Left lung (tissue), 10 donors: ENCODE measurements around the gene PPP1R13B. TPM values are rescaled to one million over a fixed set of nuclear protein-coding genes. Genes with fewer than 3 reads are reported as not detected.
A peak's percentile ranks its signal among the peaks of the same experiment; 100 is the strongest.

Source experiments
- ATAC-seq: fragments of 200-7000 bp; cut with Tn5 transposase; one replicate; pipeline ENCODE4 v1.9.1; 2020; ENCODE audit warnings: moderate library complexity
- DNase-seq, 4 donors: peaks; one replicate each; pipeline ENCODE4 v3.0.0-alpha.2; 2013 to 2020
- H3K27ac ChIP-seq, 2 donors: fragments of 200-600 bp; sonication (generic) in 1 of 2; one replicate each; pipeline versions ENCODE4 v1.5.0 to v1.8.0; 2020 to 2021
- H3K27me3 ChIP-seq, 2 donors: fragments of 200-600 bp; sonication (generic) in 1 of 2; one replicate each; pipeline versions ENCODE4 v1.5.0 to v1.8.0; 2020 to 2021
- H3K36me3 ChIP-seq, 2 donors: fragments of 200-600 bp; sonication (generic) in 1 of 2; one replicate each; pipeline versions ENCODE4 v1.5.0 to v1.8.0; 2020 to 2021
- H3K4me1 ChIP-seq, 2 donors: fragments of 200-600 bp; one replicate each; pipeline ENCODE4 v1.8.0; 2021
- H3K4me3 ChIP-seq, 2 donors: fragments of 200-600 bp; sonication (generic) in 1 of 2; one replicate each; pipeline versions ENCODE4 v1.5.0 to v1.8.0; 2020 to 2021; ENCODE audit warnings: mild to moderate bottlenecking in 1 of 2
- H3K9me3 ChIP-seq, 2 donors: fragments of 200-600 bp; sonication (generic) in 1 of 2; one replicate each; pipeline versions ENCODE4 v1.5.0 to v1.8.0; 2020 to 2021
- intact Hi-C, 2 donors: fragments of 100-400 bp; cut with DNase I; formaldehyde crosslinking; loops; one replicate each; pipeline versions ENCODE4 v1.11.2 to v1.14.2; 2022
- polyA plus RNA-seq, 6 donors: library from polyadenylated mRNA; unstranded; fragments of 120-200 nt; gene quantifications; one replicate each; pipeline ENCODE4 v1.2.1, GENCODE V29; 2013; ENCODE audit not compliant: insufficient read length in 6 of 6
- total RNA-seq, 2 donors: library from RNA; stranded (reverse); fragmentation: NEBNext Ultra II Directional; extraction: Animal tissue kit (Norgen Biotek cat#: 25700); gene quantifications; one replicate each; pipeline ENCODE4 v1.2.1, GENCODE V29; 2021
- TF ChIP-seq, protein P1 (sequence below), 2 donors: fragments of 200-600 bp; sonication (generic) in 1 of 2; IDR thresholded peaks; one replicate each; pipeline versions ENCODE4 v1.5.0 to v1.8.0; 2021; ENCODE audit warnings: antibody characterized with exemption in 2 of 2
- donor health status: DM: no; HTN: yes; CAD: no.
- donor health status: DM: no; HTN: no; CAD: no.

The PPP1R13B gene
- total and polyA plus RNA-seq, 8 donors = 48.0 to 86.9 (median 61.7) TPM

DNA sequence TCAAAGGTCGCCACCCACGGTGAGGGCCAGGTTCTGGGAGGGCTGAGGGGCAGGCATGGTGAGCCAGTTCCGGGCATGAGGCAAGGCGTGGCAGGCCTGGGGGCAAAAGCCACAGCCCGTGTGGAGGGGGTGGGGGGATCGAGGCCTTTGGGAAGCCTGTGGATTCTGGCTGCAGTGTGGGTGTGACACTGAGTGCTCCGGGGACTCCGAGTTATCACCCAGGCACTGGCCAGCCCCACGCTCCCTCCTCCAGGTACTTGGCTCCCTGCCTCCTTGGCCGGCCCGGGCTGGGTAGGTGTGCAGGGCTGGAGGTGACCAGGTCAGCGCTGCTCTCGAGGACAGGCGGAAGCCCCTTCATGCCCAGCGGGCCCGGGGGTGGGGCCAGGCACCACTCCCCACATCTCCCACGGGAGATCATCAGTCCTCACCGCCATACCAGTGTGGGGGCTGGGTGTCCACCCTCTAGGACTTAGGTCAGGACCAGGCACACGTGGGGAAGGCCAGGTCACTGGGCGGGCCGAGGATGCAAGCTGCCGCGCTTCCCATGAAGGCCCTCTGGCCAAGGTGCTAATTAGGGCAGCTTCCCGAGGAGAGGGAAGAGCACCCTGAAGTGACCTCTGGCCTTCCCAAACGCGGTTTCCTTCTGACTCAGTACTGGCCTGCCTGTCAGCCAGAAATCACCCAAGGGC is 46.8 kb upstream of the PPP1R13B start:
- H3K9me3 ChIP-seq = no peaks in the 10 kb centered on the region
- H3K4me1 ChIP-seq = peaks cover 0 to 12% of the 10 kb centered on the region in 2 donors
- ATAC-seq = no peak
- no peak overlapping the region for H3K27ac ChIP-seq
- DNase-seq = peak in 1 of 4 donors; percentile 78
- no peaks in the 10 kb centered on the region for H3K36me3 ChIP-seq
- intact Hi-C loops = no loop called here
- no peaks in the 10 kb centered on the region for H3K27me3 ChIP-seq
- TF ChIP-seq, protein P1, sequence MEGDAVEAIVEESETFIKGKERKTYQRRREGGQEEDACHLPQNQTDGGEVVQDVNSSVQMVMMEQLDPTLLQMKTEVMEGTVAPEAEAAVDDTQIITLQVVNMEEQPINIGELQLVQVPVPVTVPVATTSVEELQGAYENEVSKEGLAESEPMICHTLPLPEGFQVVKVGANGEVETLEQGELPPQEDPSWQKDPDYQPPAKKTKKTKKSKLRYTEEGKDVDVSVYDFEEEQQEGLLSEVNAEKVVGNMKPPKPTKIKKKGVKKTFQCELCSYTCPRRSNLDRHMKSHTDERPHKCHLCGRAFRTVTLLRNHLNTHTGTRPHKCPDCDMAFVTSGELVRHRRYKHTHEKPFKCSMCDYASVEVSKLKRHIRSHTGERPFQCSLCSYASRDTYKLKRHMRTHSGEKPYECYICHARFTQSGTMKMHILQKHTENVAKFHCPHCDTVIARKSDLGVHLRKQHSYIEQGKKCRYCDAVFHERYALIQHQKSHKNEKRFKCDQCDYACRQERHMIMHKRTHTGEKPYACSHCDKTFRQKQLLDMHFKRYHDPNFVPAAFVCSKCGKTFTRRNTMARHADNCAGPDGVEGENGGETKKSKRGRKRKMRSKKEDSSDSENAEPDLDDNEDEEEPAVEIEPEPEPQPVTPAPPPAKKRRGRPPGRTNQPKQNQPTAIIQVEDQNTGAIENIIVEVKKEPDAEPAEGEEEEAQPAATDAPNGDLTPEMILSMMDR (IDR thresholded peaks at IDR 0.05) = no peak
- no peak overlapping the region for H3K4me3 ChIP-seq

DNA sequence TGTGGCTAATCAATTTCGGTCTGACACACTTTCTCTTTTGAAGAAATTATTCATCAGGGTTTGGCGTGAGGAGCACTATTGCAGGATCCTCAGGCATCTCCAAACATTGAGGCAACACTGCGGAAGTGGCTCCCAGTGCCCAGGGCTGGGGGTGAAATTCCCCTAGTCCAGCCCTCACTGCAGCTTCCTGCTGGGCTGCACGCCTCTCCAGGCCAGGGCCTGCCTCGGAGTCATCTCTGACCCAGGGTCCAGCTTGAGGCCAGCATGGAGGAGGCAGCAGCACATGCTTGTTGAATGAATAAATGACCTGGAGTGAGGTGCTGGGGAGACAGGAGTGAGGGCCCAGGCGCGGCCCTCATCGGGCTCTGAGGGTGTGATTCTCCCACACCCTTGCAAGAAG is 44.9 kb upstream of the PPP1R13B start:
- intact Hi-C loops = no loop called here
- ATAC-seq = no peak

DNA sequence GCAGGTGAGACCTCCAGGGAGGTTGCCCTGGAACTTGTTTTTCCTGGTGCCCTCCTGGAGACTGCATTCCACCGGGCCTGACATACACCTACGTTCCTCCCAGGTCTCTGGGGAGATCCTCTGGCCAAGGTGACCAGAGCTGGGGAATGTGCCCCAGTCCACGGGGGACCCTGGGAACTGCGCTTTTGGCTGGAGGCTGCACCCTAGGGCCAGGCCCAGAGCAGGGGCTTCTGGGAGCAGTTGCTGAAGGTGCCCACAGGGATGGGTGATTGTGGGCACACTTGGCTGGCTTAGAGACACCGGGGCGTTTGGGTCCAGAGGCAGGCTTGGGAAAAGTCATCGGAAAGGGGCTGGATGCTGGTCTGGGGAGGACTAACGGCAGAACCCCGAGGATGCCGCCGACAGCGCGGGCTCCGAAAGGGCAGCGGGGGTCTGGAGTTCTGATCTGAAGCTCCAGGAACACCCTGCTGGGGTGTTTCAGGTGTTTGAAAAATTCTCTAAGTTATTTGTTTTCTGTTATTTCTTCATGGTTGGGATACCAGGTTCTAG is 44.4 kb upstream of the PPP1R13B start:
- ATAC-seq (no peak), DNase-seq (peak in 1 of 4 donors; percentile 65)
- H3K27ac ChIP-seq = no peak overlapping the region
- TF ChIP-seq, protein P1 (IDR thresholded peaks at IDR 0.05) = no peak
- intact Hi-C loops = no loop called here
- no peaks in the 10 kb centered on the region for H3K9me3 ChIP-seq
- H3K4me1 ChIP-seq = peaks cover 0 to 12% of the 10 kb centered on the region in 2 donors
- no peak overlapping the region for H3K4me3 ChIP-seq
- no peaks in the 10 kb centered on the region for H3K27me3 ChIP-seq
- no peaks in the 10 kb centered on the region for H3K36me3 ChIP-seq

More for the DNA sequence above, 44.9 kb upstream of the PPP1R13B start:
- peak in 1 of 4 donors; percentile 53 for DNase-seq
- no peak overlapping the region for H3K4me3 ChIP-seq
- TF ChIP-seq, protein P1 (IDR thresholded peaks at IDR 0.05) = no peak
- no peaks in the 10 kb centered on the region for H3K36me3 ChIP-seq
- H3K4me1 ChIP-seq = peaks cover 0 to 12% of the 10 kb centered on the region in 2 donors
- no peaks in the 10 kb centered on the region for H3K27me3 ChIP-seq
- no peak overlapping the region for H3K27ac ChIP-seq
- no peaks in the 10 kb centered on the region for H3K9me3 ChIP-seq

DNA sequence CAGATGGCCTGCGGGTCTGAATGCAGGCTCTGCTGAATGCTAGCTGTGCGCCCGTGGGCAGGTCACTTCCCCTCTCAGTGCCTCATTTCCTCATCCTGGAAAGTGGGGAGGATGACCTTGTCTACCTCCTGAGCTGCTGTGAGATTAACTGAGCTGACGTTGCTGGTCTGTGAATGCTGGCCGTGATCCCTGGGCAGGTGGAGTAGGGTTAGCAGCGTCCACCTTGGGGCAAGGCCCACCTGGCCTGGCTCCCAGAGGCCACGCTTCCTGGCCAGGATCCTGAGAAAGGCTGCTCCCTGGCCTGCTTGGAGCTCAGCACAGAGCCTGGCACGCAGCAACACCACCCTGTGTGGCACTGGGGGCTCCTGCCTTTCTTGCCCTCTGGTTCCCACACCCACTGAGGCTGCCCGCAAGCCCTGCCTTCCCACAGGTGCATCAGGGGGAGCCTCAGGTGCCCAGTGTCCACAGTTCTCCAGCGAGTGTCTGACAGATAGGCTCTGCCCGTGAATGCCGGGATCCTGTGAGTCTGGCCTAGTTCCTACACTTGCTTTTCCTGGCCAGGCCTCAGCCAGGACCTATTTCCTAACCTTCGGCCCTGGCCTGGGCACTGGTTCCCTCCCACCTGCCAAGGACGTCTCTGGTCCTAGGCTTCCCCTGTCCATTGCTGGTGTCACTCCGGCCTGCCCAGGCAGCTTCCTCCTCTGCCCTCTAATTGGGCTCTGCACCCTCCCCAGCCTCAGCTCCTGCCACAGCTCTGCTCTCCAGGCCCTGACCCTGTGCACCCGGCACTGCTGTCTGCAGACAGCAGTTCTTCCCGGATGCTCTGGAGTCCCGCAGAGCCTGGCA is 43.7 kb upstream of the PPP1R13B start:
- ATAC-seq (no peak), DNase-seq (peak in 1 of 4 donors; percentile 53)
- Histone ChIP-seq H3K4me3 (no peak overlapping the region), H3K36me3 (no peaks in the 10 kb centered on the region), H3K4me1 (peaks cover 0 to 12% of the 10 kb centered on the region in 2 donors), H3K27ac (no peak overlapping the region), H3K9me3 (no peaks in the 10 kb centered on the region), H3K27me3 (no peaks in the 10 kb centered on the region)
- TF ChIP-seq, protein P1 (IDR thresholded peaks at IDR 0.05) = no peak
- intact Hi-C loops = no loop called here

DNA sequence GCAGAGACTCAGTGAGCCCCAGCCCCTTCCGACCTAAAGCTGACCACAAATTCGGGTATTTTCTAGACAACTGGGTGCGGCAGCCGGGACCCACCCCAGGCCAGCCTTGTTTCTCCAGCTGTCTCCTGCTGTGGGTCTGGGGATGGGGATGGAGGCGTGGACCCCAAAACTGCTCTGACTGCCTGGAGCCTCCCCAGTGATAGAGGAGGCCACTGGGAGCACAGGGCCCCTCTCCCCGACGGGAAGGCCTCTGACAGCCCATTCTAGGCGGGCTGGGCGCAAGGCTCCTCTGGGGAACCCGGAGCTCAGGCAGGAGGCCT is 42.6 kb upstream of the PPP1R13B start:
- Histone ChIP-seq H3K36me3 (no peaks in the 10 kb centered on the region), H3K4me3 (no peak overlapping the region), H3K4me1 (peaks cover 0 to 12% of the 10 kb centered on the region in 2 donors), H3K27ac (no peak overlapping the region), H3K27me3 (no peaks in the 10 kb centered on the region), H3K9me3 (no peaks in the 10 kb centered on the region)
- ATAC-seq (no peak), DNase-seq (peak in 1 of 4 donors; percentile 30)
- intact Hi-C loops = no loop called here
- TF ChIP-seq, protein P1 (IDR thresholded peaks at IDR 0.05) = no peak
